ENCODE data around the gene RNF208.
"Not testable (repeated sequence)": the region's sequence is repeated elsewhere in the genome, so short reads cannot be mapped to it uniquely, and the experiment has no call there.

RNF208 gene

GRCh38 chr9:137222190-137223077 is at the start of gene RNF208:
TSS of gene RNF208 (minus strand) at chr9:137222240. CDS start at chr9:137221212, 1,028 bp downstream.
- DNase-seq: no peak

- no peak for DNase-seq
Measured at GRCh38 chr9:137271696-137272076, 49.6 kb upstream of the RNF208 start.

GRCh38 chr9:137270929-137271695 is 49.1 kb upstream of the RNF208 start:
- DNase-seq: no peak

GRCh38 chr9:137269231-137269772 is 47.3 kb upstream of the RNF208 start:
- DNase-seq: no peak

GRCh38 chr9:137268538-137269201 is 46.6 kb upstream of the RNF208 start:
- DNase-seq: no peak

- DNase-seq: no peak
Measured at GRCh38 chr9:137267933-137268355, 45.9 kb upstream of the RNF208 start.

- DNase-seq: no peak
Measured at GRCh38 chr9:137266585-137267453, 44.8 kb upstream of the RNF208 start.

- no peak for DNase-seq
Measured at GRCh38 chr9:137266162-137266527, 44.1 kb upstream of the RNF208 start.

- no peak for DNase-seq
Measured at GRCh38 chr9:137265496-137266161, 43.6 kb upstream of the RNF208 start.

GRCh38 chr9:137264067-137264466 is 42.0 kb upstream of the RNF208 start:
- no peak for DNase-seq

GRCh38 chr9:137263506-137263905 is 41.5 kb upstream of the RNF208 start:
- DNase-seq: no peak

- no peak for DNase-seq
Measured at GRCh38 chr9:137262909-137263285, 40.9 kb upstream of the RNF208 start.

GRCh38 chr9:137262173-137262908 is 40.3 kb upstream of the RNF208 start:
- DNase-seq: not testable (repeated sequence)

- no peak for DNase-seq
Measured at GRCh38 chr9:137256856-137257255, 34.8 kb upstream of the RNF208 start.

GRCh38 chr9:137256362-137256761 is 34.3 kb upstream of the RNF208 start:
- no peak for DNase-seq

GRCh38 chr9:137255448-137256114 is 33.5 kb upstream of the RNF208 start:
- no peak for DNase-seq

GRCh38 chr9:137254624-137255447 is 32.8 kb upstream of the RNF208 start, which contains the start of gene NELFB:
TSS of gene NELFB (plus strand) at chr9:137255327.
- peak; percentile 92 for DNase-seq

GRCh38 chr9:137253717-137254623 is 31.9 kb upstream of the RNF208 start:
- no peak for DNase-seq

All from stimulated activated CD4-positive, alpha-beta T cell treated with anti-CD3 and anti-CD28 coated beads, Interleukin-1b, Interleukin-23, amount 100 ng/mL, for 48 hours (primary cell).